ENCODE data around the gene TMEM86A. TPM values are rescaled to one million over a fixed set of nuclear protein-coding genes. Genes with fewer than 3 reads are reported as not detected.

The TMEM86A gene
- total and polyA plus RNA-seq, 2 of the 4 experiments (the other 2 are of a cell fraction), result 0.31 to 0.36 TPM

DNA sequence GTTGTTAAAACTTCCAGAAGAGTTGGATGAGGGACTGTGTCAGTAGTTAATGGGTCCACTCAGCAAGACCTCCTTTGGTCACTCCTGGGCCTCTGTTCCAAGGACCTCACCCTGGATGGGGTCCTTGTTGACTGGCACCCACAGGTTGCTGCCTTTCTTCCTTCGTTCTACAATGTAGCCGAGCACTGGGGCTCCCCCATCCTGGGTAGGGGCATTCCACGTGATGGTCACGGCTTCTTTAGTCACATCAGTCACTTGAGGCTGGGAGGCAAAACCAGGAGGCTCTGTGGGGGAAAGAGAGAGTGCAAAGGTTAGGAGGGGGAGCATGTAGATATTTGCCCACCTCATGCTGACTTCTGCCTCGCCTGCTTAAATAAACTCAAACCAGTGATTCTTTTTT, 12.0 kb downstream of the TMEM86A start:
- Histone ChIP-seq H3K9me3 (ENCODE audit: control insufficient read depth, insufficient read depth, low read length) (0 out of 2 replicates have a peak, but pooled peaks cover 2% of the 10 kb centered on the region), H2BK5ac (ENCODE audit: low read depth, low read length, poor library complexity, severe bottlenecking) (no peak overlapping the region), H3K9me1 (ENCODE audit: insufficient read depth, low read length) (0 out of 2 replicates have a peak, but pooled peaks cover 6% of the 10 kb centered on the region), H3K79me1 (ENCODE audit: low read depth in 1 of 2, low read length in 2 of 2) (no peaks in the 10 kb centered on the region), H3K23ac (ENCODE audit: low read depth, low read length) (no peak overlapping the region), H2BK120ac (ENCODE audit: low read depth, low read length) (no peak overlapping the region), H3K9ac (ENCODE audit: low read depth, low read length) (no peak overlapping the region), H2BK15ac (ENCODE audit: low read depth, low read length) (no peak overlapping the region), H3K27ac (ENCODE audit: insufficient read depth, low read length) (no peak overlapping the region), H4K91ac (ENCODE audit: insufficient read depth, low read depth, low read length) (no peak overlapping the region), H3K4me1 (ENCODE audit: control insufficient read depth, insufficient read depth, low read length) (peaks cover 1% of the 10 kb centered on the region; the same call in 1 of the 2 replicates), H4K5ac (ENCODE audit: low read depth, low read length) (no peak overlapping the region), H3K4me2 (ENCODE audit: low read depth, low read length) (no peak overlapping the region), H4K8ac (ENCODE audit: low read depth in 2 of 2, low read length in 2 of 2) (no peak overlapping the region), H2AFZ (replicated peaks; ENCODE audit: low read length, poor library complexity) (no peak overlapping the region), H2AK5ac (ENCODE audit: low read depth, low read length) (no peak overlapping the region), H3K4me3 (ENCODE audit: insufficient read depth, low read depth, low read length) (no peak overlapping the region), H3K4ac (ENCODE audit: low read depth, low read length) (no peak overlapping the region), H2BK20ac (ENCODE audit: low read depth, low read length) (no peak overlapping the region), H4K20me1 (ENCODE audit: insufficient read depth, low read length) (no peaks in the 10 kb centered on the region), H3K56ac (ENCODE audit: extremely low read depth, insufficient read depth, low read length) (no peak overlapping the region), H2AK9ac (replicated peaks; ENCODE audit: low read depth, low read length, poor library complexity) (no peak overlapping the region), H3K36me3 (ENCODE audit: control insufficient read depth, insufficient read depth, low read length) (no peaks in the 10 kb centered on the region), H3K18ac (ENCODE audit: low read depth, low read length) (no peak overlapping the region), H3K27me3 (ENCODE audit: control insufficient read depth, insufficient read depth, low read length) (peaks cover 51% of the 10 kb centered on the region), H3K14ac (replicated peaks; ENCODE audit: low read depth, low read length) (no peak overlapping the region)
- ChIA-PET POLR2A (ENCODE audit: unreplicated experiment) (no interaction called here), CTCF (no interaction called here)
- WGBS, 2 experiments (ENCODE audit: extremely low coverage in 2 of 2, insufficient read length in 1 of 2), result no CpG with 5 or more reads among the region's 5 CpGs
- no peak for ATAC-seq (ENCODE audit: low read depth)
- no peak for DNase-seq
- BruUV-seq (replicated peaks), result no TSS peak
- in situ Hi-C loops (cut with MboI; ENCODE audit: low sequenced_read_pairs), result no loop called here
- dilution Hi-C loops (cut with HindIII; ENCODE audit: low sequenced_read_pairs, unreplicated experiment), result no loop called here
- intact Hi-C loops (cut with micrococcal nuclease), result no loop called here
- no peak for TF ChIP-seq FOS (IDR thresholded peaks at IDR 0.05; ENCODE audit: low read depth, low read length)

Data from IMR-90 (cell line).